Astrocyte (in vitro differentiated cells and primary cell): ENCODE measurements around the gene STRN.

Source experiments
- EZH2 ChIP-seq: IDR thresholded peaks from 2 replicates; pipeline ENCODE4 v1.6.1; 2012; ENCODE audit warnings: mild to moderate bottlenecking, low read length, inconsistent platforms; ENCODE audit not compliant: insufficient read depth
- TF ChIP-seq, protein P1 (sequence below): IDR thresholded peaks from 2 replicates; pipeline ENCODE4 v1.5.1; 2011; ENCODE audit warnings: low read depth, mild to moderate bottlenecking, inconsistent platforms, low read length, moderate library complexity; ENCODE audit not compliant: insufficient read depth

GRCh38 chr2:36960773-36961172 lies 5.6 kb downstream of the STRN start:
- TF ChIP-seq EZH2: no peak
- TF ChIP-seq, protein P1, sequence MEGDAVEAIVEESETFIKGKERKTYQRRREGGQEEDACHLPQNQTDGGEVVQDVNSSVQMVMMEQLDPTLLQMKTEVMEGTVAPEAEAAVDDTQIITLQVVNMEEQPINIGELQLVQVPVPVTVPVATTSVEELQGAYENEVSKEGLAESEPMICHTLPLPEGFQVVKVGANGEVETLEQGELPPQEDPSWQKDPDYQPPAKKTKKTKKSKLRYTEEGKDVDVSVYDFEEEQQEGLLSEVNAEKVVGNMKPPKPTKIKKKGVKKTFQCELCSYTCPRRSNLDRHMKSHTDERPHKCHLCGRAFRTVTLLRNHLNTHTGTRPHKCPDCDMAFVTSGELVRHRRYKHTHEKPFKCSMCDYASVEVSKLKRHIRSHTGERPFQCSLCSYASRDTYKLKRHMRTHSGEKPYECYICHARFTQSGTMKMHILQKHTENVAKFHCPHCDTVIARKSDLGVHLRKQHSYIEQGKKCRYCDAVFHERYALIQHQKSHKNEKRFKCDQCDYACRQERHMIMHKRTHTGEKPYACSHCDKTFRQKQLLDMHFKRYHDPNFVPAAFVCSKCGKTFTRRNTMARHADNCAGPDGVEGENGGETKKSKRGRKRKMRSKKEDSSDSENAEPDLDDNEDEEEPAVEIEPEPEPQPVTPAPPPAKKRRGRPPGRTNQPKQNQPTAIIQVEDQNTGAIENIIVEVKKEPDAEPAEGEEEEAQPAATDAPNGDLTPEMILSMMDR: no peak
